GM12864 (cell line): Measurements from ENCODE around the gene PAQR6.

ENCODE experiments used
- DNase-seq: peaks from one replicate; pipeline ENCODE4 v3.0.0-alpha.2; 2011; ENCODE audit warnings: low read depth
- H3K4me3 ChIP-seq: 2 replicates; pipeline ENCODE4 v1.5.1; 2011; ENCODE audit warnings: mild to moderate bottlenecking, low read depth, low read length, control low read depth
- CTCF ChIP-seq: IDR thresholded peaks from 2 replicates; pipeline ENCODE4 v1.5.1; 2011; ENCODE audit warnings: low read depth, mild to moderate bottlenecking, moderate library complexity, low read length, control low read depth, inconsistent platforms; ENCODE audit errors: missing control alignments

Gene PAQR6

GRCh38 chr1:156286061-156286460 is 38.2 kb upstream of the PAQR6 start:
- DNase-seq = no peak
- no peak overlapping the region for H3K4me3 ChIP-seq
- TF ChIP-seq CTCF = no peak

GRCh38 chr1:156285437-156285836 is 37.6 kb upstream of the PAQR6 start:
- TF ChIP-seq CTCF = no peak
- no peak overlapping the region for H3K4me3 ChIP-seq
- no peak for DNase-seq

GRCh38 chr1:156284757-156285156 is 36.9 kb upstream of the PAQR6 start:
- no peak overlapping the region for H3K4me3 ChIP-seq

GRCh38 chr1:156284112-156284511 is 36.3 kb upstream of the PAQR6 start, which contains the start of gene TMEM79:
Gene TMEM79 (plus strand): TSS chr1:156284325. CDS start chr1:156285227, 902 bp downstream.
- DNase-seq = no peak
- H3K4me3 ChIP-seq = peak within 1 kb of the TSS; percentile 97
- no peak for TF ChIP-seq CTCF

More at GRCh38 chr1:156284757-156285156, 36.9 kb upstream of the PAQR6 start:
- no peak for DNase-seq
- TF ChIP-seq CTCF = no peak

- TF ChIP-seq CTCF = no peak
- DNase-seq = no peak
- H3K4me3 ChIP-seq = peak overlapping the region; percentile 97
These were observed 35.7 kb upstream of the PAQR6 start for GRCh38 chr1:156283521-156283920.

- peak; percentile 97 for DNase-seq
- TF ChIP-seq CTCF = no peak
- H3K4me3 ChIP-seq = peak within 1 kb of the TSS; percentile 97
These were observed 34.8 kb upstream of the PAQR6 start, which contains the start of gene SMG5 for GRCh38 chr1:156282479-156283222. Gene SMG5 (minus strand): TSS chr1:156282825. CDS start chr1:156282680, 145 bp downstream.
